ENCODE results near the gene ZWINT.

The ZWINT gene, protein sequence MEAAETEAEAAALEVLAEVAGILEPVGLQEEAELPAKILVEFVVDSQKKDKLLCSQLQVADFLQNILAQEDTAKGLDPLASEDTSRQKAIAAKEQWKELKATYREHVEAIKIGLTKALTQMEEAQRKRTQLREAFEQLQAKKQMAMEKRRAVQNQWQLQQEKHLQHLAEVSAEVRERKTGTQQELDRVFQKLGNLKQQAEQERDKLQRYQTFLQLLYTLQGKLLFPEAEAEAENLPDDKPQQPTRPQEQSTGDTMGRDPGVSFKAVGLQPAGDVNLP

GRCh38 chr10:56360967-56361612 is at the start of gene ZWINT:
Gene ZWINT, minus strand, starts transcription at chr10:56361259. Its CDS starts 23 bp downstream, at chr10:56361236.
- peak; percentile 88 for DNase-seq

DNA sequence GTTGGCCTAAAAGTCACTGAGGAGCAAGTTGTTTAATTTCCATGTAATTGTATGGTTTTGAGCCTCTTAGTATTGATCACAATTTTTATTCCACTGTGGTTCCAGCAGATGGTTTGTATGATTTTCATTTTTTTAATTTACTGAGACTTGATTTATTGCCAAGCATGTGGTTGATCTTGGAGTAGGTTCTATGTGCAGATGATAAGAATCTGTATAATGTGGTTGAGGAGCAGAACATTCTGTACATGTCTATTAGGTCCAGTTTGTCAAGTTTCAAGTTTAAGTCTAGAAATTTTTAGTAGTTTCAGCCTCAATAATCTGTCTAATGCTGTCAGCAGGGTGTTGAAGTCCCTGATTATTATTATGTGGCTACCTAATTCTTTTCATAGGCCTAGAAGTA is 22.7 kb upstream of the ZWINT start:
- no peak for DNase-seq

DNA sequence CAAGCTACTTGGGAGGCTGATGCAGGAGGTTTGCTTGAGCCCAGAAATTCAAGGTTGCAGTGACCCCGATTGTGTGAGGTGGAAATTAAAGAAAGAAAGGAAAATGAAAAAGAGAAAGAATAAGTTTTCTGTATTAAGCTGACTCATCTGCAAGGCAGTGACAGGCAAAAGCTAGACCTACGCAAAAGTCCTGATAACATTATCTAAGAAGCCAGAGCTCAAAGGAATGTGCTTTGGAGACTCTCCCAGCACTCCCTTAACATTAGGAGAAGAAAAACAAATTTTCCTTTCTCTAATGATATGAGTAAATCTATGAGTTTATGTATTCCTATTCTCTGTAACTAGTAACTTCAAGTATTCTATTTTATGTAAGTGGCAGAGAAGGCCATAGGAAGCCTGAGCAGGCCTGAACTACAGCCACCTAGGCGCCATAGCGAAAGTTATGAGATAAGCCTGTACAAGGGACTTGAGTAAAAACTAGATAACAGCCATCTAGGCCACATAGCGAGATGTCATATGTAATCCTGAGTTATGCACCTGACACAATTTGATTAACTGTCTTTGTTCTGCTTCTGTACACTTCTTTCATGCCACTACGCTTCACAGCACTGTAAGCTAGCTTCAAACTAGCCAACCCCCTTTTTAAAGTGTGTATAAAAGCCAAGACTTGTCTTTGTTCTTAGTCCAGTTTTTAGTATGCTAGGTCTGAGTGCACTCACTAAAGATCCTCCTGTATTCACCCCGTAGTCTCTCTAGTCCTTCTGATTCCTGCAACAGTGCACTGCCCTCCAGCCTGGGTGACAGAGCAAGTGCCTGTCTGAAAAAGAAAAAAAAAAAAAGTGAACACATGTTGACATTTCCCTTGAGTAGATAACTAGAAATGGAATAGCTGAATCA is 9.4 kb upstream of the ZWINT start:
- no peak for DNase-seq

- no peak for DNase-seq
Measured at GRCh38 chr10:56360583-56360966, 484 bp downstream of the ZWINT start.

GRCh38 chr10:56359837-56360236 is 1.2 kb downstream of the ZWINT start:
- DNase-seq = no peak

DNA sequence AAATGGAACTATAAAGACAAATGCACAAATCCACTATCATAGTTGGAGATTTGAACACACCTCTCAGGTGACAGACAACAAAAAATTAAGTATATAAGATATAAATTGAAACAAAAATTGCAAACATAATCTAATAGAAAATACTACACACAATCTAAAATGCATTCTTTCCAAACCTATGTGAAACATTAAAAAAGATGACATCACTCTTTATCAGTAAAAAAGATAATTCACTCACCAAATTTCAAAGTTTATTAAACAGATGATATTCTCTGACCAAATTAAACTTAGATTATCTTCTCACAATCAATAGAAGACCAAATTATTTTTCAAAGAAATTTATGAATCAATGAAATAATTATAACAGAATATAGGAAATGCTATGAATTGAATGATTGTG is 4.0 kb downstream of the ZWINT start:
- DNase-seq = no peak

GRCh38 chr10:56351909-56352630 is 9.0 kb downstream of the ZWINT start:
- no peak for DNase-seq

DNA sequence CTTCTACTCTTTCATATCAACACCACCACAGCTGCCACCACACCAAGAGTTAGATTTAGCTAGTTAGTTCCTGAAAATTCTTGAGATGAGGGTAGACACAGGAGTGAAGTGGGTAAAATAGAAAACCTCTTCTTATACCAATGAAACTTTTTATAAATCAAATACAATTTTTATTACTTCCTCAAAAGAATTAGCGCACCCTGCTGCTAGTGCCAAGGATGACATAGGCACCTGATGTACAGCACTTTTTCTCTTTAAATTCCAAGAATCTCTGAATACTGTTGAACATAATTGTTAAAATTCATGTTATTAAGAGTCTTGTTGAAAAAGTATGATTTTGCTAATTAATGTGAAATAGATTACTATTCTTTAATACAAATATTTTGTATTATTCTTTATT is 11.4 kb downstream of the ZWINT start:
- no peak for DNase-seq

GRCh38 chr10:56348101-56348500 is 13.0 kb downstream of the ZWINT start:
- no peak for DNase-seq

- DNase-seq = no peak
Measured at GRCh38 chr10:56346845-56347415, 14.1 kb downstream of the ZWINT start.

GRCh38 chr10:56341612-56342011 is 19.4 kb downstream of the ZWINT start:
- no peak for DNase-seq

- DNase-seq = no peak
Measured at GRCh38 chr10:56329961-56330360, 31.1 kb downstream of the ZWINT start.

GRCh38 chr10:56327118-56327517 is 33.9 kb downstream of the ZWINT start:
- no peak for DNase-seq

GRCh38 chr10:56319386-56319785 is 41.7 kb downstream of the ZWINT start:
- no peak for DNase-seq

GRCh38 chr10:56318816-56319215 is 42.2 kb downstream of the ZWINT start:
- DNase-seq = no peak

DNA sequence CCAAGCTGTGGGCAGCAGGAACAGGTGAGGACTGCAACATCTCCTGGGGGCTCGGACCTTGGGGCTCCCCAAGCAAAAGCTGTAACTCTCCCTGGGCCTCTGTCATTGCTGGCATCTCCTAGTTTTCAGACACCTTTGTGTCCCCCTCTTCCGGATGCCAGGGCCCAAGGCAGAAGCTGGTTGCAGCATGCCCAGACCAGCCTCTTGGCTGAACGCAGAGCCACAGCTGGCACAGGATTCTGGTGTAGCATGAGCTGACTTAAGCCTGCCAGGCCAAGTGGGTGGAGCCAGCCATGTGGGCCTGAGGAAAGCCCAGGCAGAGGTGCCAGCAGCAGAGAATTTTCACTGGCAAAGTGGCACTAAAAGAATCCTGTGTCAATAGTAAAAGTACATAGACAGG is 43.5 kb downstream of the ZWINT start:
- no peak for DNase-seq

- no peak for DNase-seq
Measured at GRCh38 chr10:56316603-56317002, 44.5 kb downstream of the ZWINT start.

All from activated T-cell treated with anti-CD3 and anti-CD28 coated beads for 4 hours (primary cell).